ENCODE measurements around the gene MEX3D.
"Not testable (repeated sequence)": the region's sequence is repeated elsewhere in the genome, so short reads cannot be mapped to it uniquely, and the experiment has no call there.

Gene MEX3D

GRCh38 chr19:1533510-1534150 is 34.5 kb downstream of the MEX3D start:
- no peak for DNase-seq

GRCh38 chr19:1532003-1532402 is 36.1 kb downstream of the MEX3D start:
- DNase-seq, result no peak

GRCh38 chr19:1531587-1531986 is 36.5 kb downstream of the MEX3D start:
- no peak for DNase-seq

- DNase-seq, result not testable (repeated sequence)
These were observed 37.3 kb downstream of the MEX3D start for GRCh38 chr19:1530856-1531255.

GRCh38 chr19:1529430-1529816 is 38.7 kb downstream of the MEX3D start:
- no peak for DNase-seq

GRCh38 chr19:1528596-1529429 is 39.3 kb downstream of the MEX3D start:
- no peak for DNase-seq

GRCh38 chr19:1527650-1528309 is 40.3 kb downstream of the MEX3D start:
- DNase-seq, result no peak

- no peak for DNase-seq
These were observed 41.0 kb downstream of the MEX3D start for GRCh38 chr19:1526979-1527649.

GRCh38 chr19:1526066-1526778 is 41.9 kb downstream of the MEX3D start:
- DNase-seq, result no peak

- no peak for DNase-seq
These were observed 42.8 kb downstream of the MEX3D start for GRCh38 chr19:1525343-1525742.

- DNase-seq, result no peak
These were observed 43.2 kb downstream of the MEX3D start for GRCh38 chr19:1524972-1525325.

- DNase-seq, result no peak
These were observed 43.7 kb downstream of the MEX3D start for GRCh38 chr19:1524287-1524971.

GRCh38 chr19:1523412-1524286 is 44.5 kb downstream of the MEX3D start, which contains the start of gene PLK5:
PLK5 (plus strand) TSS chr19:1524077; CDS start chr19:1526997, 2,920 bp downstream.
- DNase-seq, result no peak

- DNase-seq, result no peak
These were observed 45.3 kb downstream of the MEX3D start for GRCh38 chr19:1522838-1523237.

GRCh38 chr19:1522061-1522460 is 46.1 kb downstream of the MEX3D start:
- DNase-seq, result no peak

GRCh38 chr19:1521636-1522035 is 46.5 kb downstream of the MEX3D start:
- no peak for DNase-seq

GRCh38 chr19:1520203-1520780 is 47.8 kb downstream of the MEX3D start:
- DNase-seq, result no peak

GRCh38 chr19:1519802-1520201 is 48.3 kb downstream of the MEX3D start:
- not testable (repeated sequence) for DNase-seq

GRCh38 chr19:1518471-1518870 is 49.7 kb downstream of the MEX3D start:
- DNase-seq, result no peak

GRCh38 chr19:1516395-1516753 is 51.8 kb downstream of the MEX3D start:
- no peak for DNase-seq
